Upper lobe of left lung (tissue), 4 donors: ENCODE results near the gene TMF1.

Experiments
- EP300 ChIP-seq, 4 donors: sonication (generic); formaldehyde crosslinking; IDR thresholded peaks; one replicate each; pipeline ENCODE4 v1.5.1; 2017; ENCODE audit warnings: antibody characterized with exemption in 4 of 4, control low read depth in 2 of 4
- POLR2A ChIP-seq, 4 donors: fragments of 450-650 bp; IDR thresholded peaks; one replicate each; pipeline ENCODE4 v1.5.1; 2016 to 2017; ENCODE audit warnings: antibody characterized with exemption in 4 of 4, mild to moderate bottlenecking in 2 of 4
- POLR2AphosphoS5 ChIP-seq, 2 donors: sonication (generic); formaldehyde crosslinking; IDR thresholded peaks; one replicate each; pipeline ENCODE4 v1.5.1; 2017; ENCODE audit warnings: antibody characterized with exemption in 2 of 2
- TF ChIP-seq, protein P1 (sequence below), 6 experiments: fragments of 450-650 bp in 4 of 6; fragments of 200-600 bp in 2 of 6; sonication (generic) in 2 of 6; IDR thresholded peaks; one replicate each; pipeline ENCODE4 v1.5.1; 2016 to 2019; ENCODE audit warnings: antibody characterized with exemption in 6 of 6

- TF ChIP-seq, protein P1, sequence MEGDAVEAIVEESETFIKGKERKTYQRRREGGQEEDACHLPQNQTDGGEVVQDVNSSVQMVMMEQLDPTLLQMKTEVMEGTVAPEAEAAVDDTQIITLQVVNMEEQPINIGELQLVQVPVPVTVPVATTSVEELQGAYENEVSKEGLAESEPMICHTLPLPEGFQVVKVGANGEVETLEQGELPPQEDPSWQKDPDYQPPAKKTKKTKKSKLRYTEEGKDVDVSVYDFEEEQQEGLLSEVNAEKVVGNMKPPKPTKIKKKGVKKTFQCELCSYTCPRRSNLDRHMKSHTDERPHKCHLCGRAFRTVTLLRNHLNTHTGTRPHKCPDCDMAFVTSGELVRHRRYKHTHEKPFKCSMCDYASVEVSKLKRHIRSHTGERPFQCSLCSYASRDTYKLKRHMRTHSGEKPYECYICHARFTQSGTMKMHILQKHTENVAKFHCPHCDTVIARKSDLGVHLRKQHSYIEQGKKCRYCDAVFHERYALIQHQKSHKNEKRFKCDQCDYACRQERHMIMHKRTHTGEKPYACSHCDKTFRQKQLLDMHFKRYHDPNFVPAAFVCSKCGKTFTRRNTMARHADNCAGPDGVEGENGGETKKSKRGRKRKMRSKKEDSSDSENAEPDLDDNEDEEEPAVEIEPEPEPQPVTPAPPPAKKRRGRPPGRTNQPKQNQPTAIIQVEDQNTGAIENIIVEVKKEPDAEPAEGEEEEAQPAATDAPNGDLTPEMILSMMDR (IDR thresholded peaks at IDR 0.05), result no peak
- TF ChIP-seq POLR2A (IDR thresholded peaks at IDR 0.05) (no peak), EP300 (IDR thresholded peaks at IDR 0.05) (no peak), POLR2AphosphoS5 (IDR thresholded peaks at IDR 0.05) (no peak)
These were observed 36.0 kb downstream of the TMF1 start for GRCh38 chr3:69016102-69016501.
